ENCODE measurements around the gene RRAGB. TPM values are rescaled to one million over a fixed set of nuclear protein-coding genes. Genes with fewer than 3 reads are reported as not detected.

The RRAGB gene
- total RNA-seq (2012; rRNA removed) (9.1 and 17.2 TPM in 2 replicates), polyA plus RNA-seq (2012; rRNA removed) (14.6 and 15.1 TPM in 2 replicates), Bru-seq, nascent RNA (percentile 66 among the genes with signal in this experiment), BruChase-seq, experiment 1, labeled RNA remaining after a 6-hour chase (percentile 66 among the genes with signal in this experiment), BruChase-seq, experiment 2, labeled RNA remaining after a 2-hour chase (percentile 75 among the genes with signal in this experiment)
- 3.5 and 4.0 TPM in 2 replicates for polyA plus RNA-seq (2012; cell fraction: cytosol; rRNA removed)
- 10.1 and 55.3 TPM in 2 replicates for polyA plus RNA-seq (2012; cell fraction: nucleus; rRNA removed; ENCODE audit: low replicate concordance)
- long read RNA-seq, transcript RRAGB-202 (10 exons, 2,061 nt) = major isoform, 21 of 30 reads
- long read RNA-seq, partial matches to known transcripts = 1 of 30 reads
- long read RNA-seq, other reads (novel, unspliced or antisense) = 7 of 30 reads

DNA sequence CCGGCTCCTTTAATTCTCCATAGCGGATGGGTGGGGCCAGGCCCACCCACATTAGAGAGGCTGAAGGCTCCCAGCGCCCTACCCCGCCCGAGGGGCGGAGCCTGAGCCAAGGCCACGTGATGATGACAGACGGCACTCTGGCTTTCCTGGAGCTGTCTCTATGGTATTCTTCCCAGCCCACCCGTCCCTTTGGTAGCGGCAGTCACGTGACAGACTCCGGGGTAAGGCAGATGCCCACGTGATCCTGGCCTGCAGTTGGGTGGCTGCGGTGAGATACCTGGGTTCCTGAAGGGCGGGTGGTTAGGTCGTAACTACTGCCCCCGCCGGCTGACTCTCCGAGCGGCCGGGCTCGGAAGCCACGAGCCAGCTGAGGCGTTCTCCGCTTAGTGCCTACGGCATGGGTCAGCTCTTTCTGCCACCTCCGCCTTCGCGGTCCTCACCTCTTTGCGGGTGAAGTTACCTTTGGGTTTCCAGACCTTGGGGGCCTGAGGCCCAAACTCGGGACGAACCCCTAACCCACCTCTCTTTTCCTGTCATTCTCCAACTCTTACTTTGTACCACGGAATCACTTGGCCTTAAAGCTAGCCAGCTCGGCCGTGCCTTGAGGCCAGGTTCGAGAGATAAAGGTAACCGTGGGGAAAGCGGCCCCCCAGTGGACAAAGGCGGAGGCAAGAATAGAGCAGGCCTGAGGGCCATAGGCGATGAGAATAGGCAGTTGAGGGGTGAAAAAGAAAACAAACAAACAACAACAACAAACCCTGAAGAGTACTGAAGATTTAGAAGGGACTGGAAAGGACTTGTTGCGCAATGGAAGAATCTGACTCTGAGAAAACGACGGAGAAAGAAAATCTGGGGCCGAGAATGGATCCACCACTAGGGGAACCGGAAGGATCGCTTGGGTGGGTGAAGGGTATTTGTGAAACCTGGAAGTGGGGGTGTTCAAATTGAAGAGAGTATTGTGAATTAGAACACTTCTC, at the start of gene RRAGB:
RRAGB (plus strand) TSS at position 229 of the 977 bp plus-strand sequence; CDS start at position 808, 579 bp downstream.
- no TSS peak for BruUV-seq (replicated peaks)
- TF ChIP-seq CEBPB (IDR thresholded peaks at IDR 0.05; ENCODE audit: low read depth, low read length) (peak; percentile 96), CHD1 (IDR thresholded peaks at IDR 0.05; ENCODE audit: low read depth, low read length) (no peak), MXI1 (IDR thresholded peaks at IDR 0.05; ENCODE audit: borderline replicate concordance, low read depth, low read length) (peak; percentile 53; the same call in 1 of the 2 replicates), RFX5 (IDR thresholded peaks at IDR 0.05; ENCODE audit: low read depth, low read length) (no peak), NFE2L2 (IDR thresholded peaks at IDR 0.05; ENCODE audit: low read depth, low read length) (no peak), CTCF (conservative IDR thresholded peaks at IDR 0.05; ENCODE audit: low read depth, low read length) (peak; percentile 41), FOS (IDR thresholded peaks at IDR 0.05; ENCODE audit: low read depth, low read length) (peak; percentile 71; the same call in 1 of the 2 replicates), SMC3 (IDR thresholded peaks at IDR 0.05; ENCODE audit: low read depth, low read length) (0 out of 2 replicates have a peak, but pooled peaks have one; percentile 12), RCOR1 (IDR thresholded peaks at IDR 0.05; ENCODE audit: insufficient replicate concordance, low read length) (no peak), RAD21 (IDR thresholded peaks at IDR 0.05; ENCODE audit: low read length) (no peak)
- TF ChIP-seq, protein P1, sequence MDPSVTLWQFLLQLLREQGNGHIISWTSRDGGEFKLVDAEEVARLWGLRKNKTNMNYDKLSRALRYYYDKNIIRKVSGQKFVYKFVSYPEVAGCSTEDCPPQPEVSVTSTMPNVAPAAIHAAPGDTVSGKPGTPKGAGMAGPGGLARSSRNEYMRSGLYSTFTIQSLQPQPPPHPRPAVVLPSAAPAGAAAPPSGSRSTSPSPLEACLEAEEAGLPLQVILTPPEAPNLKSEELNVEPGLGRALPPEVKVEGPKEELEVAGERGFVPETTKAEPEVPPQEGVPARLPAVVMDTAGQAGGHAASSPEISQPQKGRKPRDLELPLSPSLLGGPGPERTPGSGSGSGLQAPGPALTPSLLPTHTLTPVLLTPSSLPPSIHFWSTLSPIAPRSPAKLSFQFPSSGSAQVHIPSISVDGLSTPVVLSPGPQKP (IDR thresholded peaks at IDR 0.05; ENCODE audit: borderline replicate concordance, low read depth, low read length) = no peak

More for the DNA sequence above, at the start of gene RRAGB:
- H3K9ac ChIP-seq (ENCODE audit: low read depth, low read length) = peak within 1 kb of the TSS; percentile 61
- H3K14ac ChIP-seq (replicated peaks; ENCODE audit: low read depth, low read length) = peak within 1 kb of the TSS; percentile 40; the same call in 1 of the 2 replicates
- CTCF ChIA-PET = interaction anchor here (0.7 kb wide), 1 partner anchor 190 kb away, joined by 3 read pairs; no protein-coding TSS in a partner anchor
- H3K27me3 ChIP-seq (ENCODE audit: control insufficient read depth, insufficient read depth, low read length) = no peaks in the 10 kb centered on the region
- H4K91ac ChIP-seq (ENCODE audit: insufficient read depth, low read depth, low read length) = no peak within 1 kb of the TSS
- H3K9me3 ChIP-seq (ENCODE audit: control insufficient read depth, insufficient read depth, low read length) = no peaks in the 10 kb centered on the region
- POLR2A ChIA-PET (ENCODE audit: unreplicated experiment) = interaction anchor here (0.6 kb wide), 1 partner anchor 830 kb away, joined by 3 read pairs; no protein-coding TSS in a partner anchor
- H2AK9ac ChIP-seq (replicated peaks; ENCODE audit: low read depth, low read length, poor library complexity) = peak within 1 kb of the TSS; percentile 33
- no peak within 1 kb of the TSS for H2AK5ac ChIP-seq (ENCODE audit: low read depth, low read length)
- peak within 1 kb of the TSS; percentile 91 for H2AFZ ChIP-seq (replicated peaks; ENCODE audit: low read length, poor library complexity)
- peak; percentile 91 for DNase-seq
- peak; percentile 100 for ATAC-seq (ENCODE audit: low read depth)
- no peak within 1 kb of the TSS for H2BK20ac ChIP-seq (ENCODE audit: low read depth, low read length)
- peak within 1 kb of the TSS; percentile 43 for H3K4me2 ChIP-seq (ENCODE audit: low read depth, low read length)
- H4K20me1 ChIP-seq (ENCODE audit: insufficient read depth, low read length) = no peaks in the 10 kb centered on the region
- peak within 1 kb of the TSS; percentile 37 for H3K4ac ChIP-seq (ENCODE audit: low read depth, low read length)
- H4K5ac ChIP-seq (ENCODE audit: low read depth, low read length) = peak within 1 kb of the TSS; percentile 46
- peaks cover 3 to 5% of the 10 kb centered on the region in 2 experiments; a peak in 2 of 4 replicates for H3K79me1 ChIP-seq (ENCODE audit: low read depth in 1 of 2, low read length in 2 of 2)
- H4K8ac ChIP-seq (ENCODE audit: low read depth in 2 of 2, low read length in 2 of 2) = peak within 1 kb of the TSS; percentile 63 to 88; a peak in 3 of 4 replicates
- no peak within 1 kb of the TSS for H2BK15ac ChIP-seq (ENCODE audit: low read depth, low read length)
- WGBS, 2 experiments (ENCODE audit: extremely low coverage in 2 of 2, insufficient read length in 1 of 2) = 40% methylated on average over 8 of the region's 46 CpGs; no CpG with 5 or more reads in 1 of the 2 experiments
- dilution Hi-C loops (cut with HindIII; ENCODE audit: low sequenced_read_pairs, unreplicated experiment) (no loop called here), intact Hi-C loops (cut with micrococcal nuclease) (loop anchor here (1.0 to 5.0 kb wide), 2 partner anchors 583 to 844 kb away; partner anchors contain the start of gene UBQLN2), in situ Hi-C loops (cut with MboI; ENCODE audit: low sequenced_read_pairs) (loop anchor here (25.0 kb wide), 1 partner anchor 231 kb away; the partner anchor contains the start of gene USP51)
- H3K36me3 ChIP-seq (ENCODE audit: control insufficient read depth, insufficient read depth, low read length) = peaks cover 4% of the 10 kb centered on the region
- H2BK5ac ChIP-seq (ENCODE audit: low read depth, low read length, poor library complexity, severe bottlenecking) = peak within 1 kb of the TSS; percentile 30
- H2BK120ac ChIP-seq (ENCODE audit: low read depth, low read length) = no peak within 1 kb of the TSS
- H3K4me3 ChIP-seq (ENCODE audit: insufficient read depth, low read depth, low read length) = peak within 1 kb of the TSS; percentile 69
- H3K18ac ChIP-seq (ENCODE audit: low read depth, low read length) = no peak within 1 kb of the TSS
- no peaks in the 10 kb centered on the region for H3K9me1 ChIP-seq (ENCODE audit: insufficient read depth, low read length)
- no peak within 1 kb of the TSS; the same call in 1 of the 2 replicates for H3K56ac ChIP-seq (ENCODE audit: extremely low read depth, insufficient read depth, low read length)
- H3K23ac ChIP-seq (ENCODE audit: low read depth, low read length) = peak within 1 kb of the TSS; percentile 56
- H3K27ac ChIP-seq (ENCODE audit: insufficient read depth, low read length) = peak within 1 kb of the TSS; percentile 44
- H3K4me1 ChIP-seq (ENCODE audit: control insufficient read depth, insufficient read depth, low read length) = no peaks in the 10 kb centered on the region
